Skeletal muscle cell (primary cell): Measurements from ENCODE around the gene SAMD3.
"Not testable (repeated sequence)": the region's sequence is repeated elsewhere in the genome, so short reads cannot be mapped to it uniquely, and the experiment has no call there.

ENCODE experiments used
- DNase-seq: peaks from one replicate; pipeline ENCODE4 v3.0.0-alpha.2; 2010; ENCODE audit warnings: low read depth
- H3K4me3 ChIP-seq: 2 replicates; pipeline ENCODE4 v1.5.1; 2011; ENCODE audit warnings: low read depth, mild to moderate bottlenecking, control low read depth, low read length, moderate library complexity

The SAMD3 gene

DNA sequence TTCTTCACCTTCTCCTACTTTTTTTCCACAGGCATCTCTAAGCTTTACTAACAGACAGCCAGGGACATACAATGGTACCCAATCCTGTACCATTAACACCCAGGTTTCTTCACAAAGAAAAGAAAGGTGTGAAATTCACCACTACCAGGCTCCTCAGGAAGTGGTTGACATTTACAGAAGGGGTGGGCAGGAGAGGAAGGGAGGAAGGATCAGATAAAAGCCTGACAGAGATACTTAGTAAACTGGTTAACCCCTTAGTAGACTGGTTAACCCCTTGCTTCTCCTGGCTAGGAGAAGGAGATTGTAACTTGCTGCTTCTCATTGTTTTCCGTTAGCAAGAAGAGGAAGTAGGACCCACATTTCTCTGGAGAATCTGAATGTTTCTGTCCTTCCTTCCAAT is 7.2 kb downstream of the SAMD3 start:
- no peak for DNase-seq

GRCh38 chr6:130212215-130212874 is 10.4 kb downstream of the SAMD3 start:
- DNase-seq, result no peak
- no peak overlapping the region for H3K4me3 ChIP-seq

More for the DNA sequence above, 7.2 kb downstream of the SAMD3 start:
- H3K4me3 ChIP-seq, result no peak overlapping the region

- H3K4me3 ChIP-seq, result no peak overlapping the region
- DNase-seq, result no peak
Observed at GRCh38 chr6:130211691-130212090, 11.1 kb downstream of the SAMD3 start.

- no peak overlapping the region for H3K4me3 ChIP-seq
- no peak for DNase-seq
Observed at GRCh38 chr6:130207979-130208649, 14.6 kb downstream of the SAMD3 start.

GRCh38 chr6:130206479-130206878 is 16.3 kb downstream of the SAMD3 start:
- no peak for DNase-seq
- no peak overlapping the region for H3K4me3 ChIP-seq

DNA sequence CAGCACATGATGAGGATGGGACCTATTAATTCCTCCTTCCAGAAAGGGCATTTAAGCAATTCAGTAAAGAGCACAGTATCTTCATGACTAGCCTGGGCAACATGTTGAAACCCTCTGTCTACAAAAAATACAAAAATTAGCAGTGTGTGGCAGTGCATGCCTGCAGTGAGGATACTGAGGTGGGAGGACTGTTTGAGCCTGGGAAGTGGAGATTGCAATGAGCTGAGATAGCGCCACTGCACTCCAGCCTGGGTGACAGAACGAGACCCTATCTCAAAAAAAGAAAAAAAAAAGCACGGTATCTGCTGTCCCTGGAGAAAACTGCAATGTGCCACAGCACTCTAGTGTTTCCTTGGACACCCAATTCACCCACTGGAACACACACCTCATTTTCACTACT is 18.4 kb downstream of the SAMD3 start:
- H3K4me3 ChIP-seq, result no peak overlapping the region
- no peak for DNase-seq

- no peak overlapping the region for H3K4me3 ChIP-seq
Observed at GRCh38 chr6:130203370-130203769, 19.4 kb downstream of the SAMD3 start.

GRCh38 chr6:130202782-130203181 is 20.0 kb downstream of the SAMD3 start:
- DNase-seq, result no peak
- no peak overlapping the region for H3K4me3 ChIP-seq

More at GRCh38 chr6:130203370-130203769, 19.4 kb downstream of the SAMD3 start:
- no peak for DNase-seq

GRCh38 chr6:130200020-130200419 is 22.7 kb downstream of the SAMD3 start:
- no peak overlapping the region for H3K4me3 ChIP-seq
- DNase-seq, result no peak

DNA sequence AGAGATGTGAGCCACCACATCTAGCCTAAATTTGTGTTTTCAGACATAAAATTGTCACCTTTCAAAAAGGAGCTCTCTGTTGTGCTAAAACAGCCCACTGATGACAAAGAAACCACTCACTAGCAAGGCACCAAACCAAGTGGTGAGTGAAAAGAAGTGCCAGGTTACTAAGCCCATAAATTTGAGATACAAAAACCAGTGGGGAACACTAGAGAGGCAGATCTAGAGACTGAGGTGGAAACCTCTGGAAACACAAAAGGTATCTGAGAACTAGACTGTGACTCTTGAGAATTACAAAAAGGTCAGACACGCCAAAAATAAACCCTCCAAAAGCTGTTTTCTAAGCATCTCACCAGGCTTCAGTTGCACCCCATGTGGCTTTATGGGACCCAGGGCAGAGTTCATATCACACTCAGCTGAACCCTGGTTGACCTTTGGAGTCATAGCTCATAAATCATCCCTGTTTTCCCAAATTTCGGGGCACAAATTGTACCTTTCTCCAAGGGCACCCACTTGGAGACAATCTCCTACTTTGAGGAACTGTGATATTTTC is 24.2 kb downstream of the SAMD3 start:
- DNase-seq, result no peak
- no peak overlapping the region for H3K4me3 ChIP-seq

- not testable (repeated sequence) for H3K4me3 ChIP-seq, DNase-seq
Observed at GRCh38 chr6:130197816-130198482, 24.8 kb downstream of the SAMD3 start.

GRCh38 chr6:130194434-130194833 is 28.3 kb downstream of the SAMD3 start:
- H3K4me3 ChIP-seq, DNase-seq: not testable (repeated sequence)

DNA sequence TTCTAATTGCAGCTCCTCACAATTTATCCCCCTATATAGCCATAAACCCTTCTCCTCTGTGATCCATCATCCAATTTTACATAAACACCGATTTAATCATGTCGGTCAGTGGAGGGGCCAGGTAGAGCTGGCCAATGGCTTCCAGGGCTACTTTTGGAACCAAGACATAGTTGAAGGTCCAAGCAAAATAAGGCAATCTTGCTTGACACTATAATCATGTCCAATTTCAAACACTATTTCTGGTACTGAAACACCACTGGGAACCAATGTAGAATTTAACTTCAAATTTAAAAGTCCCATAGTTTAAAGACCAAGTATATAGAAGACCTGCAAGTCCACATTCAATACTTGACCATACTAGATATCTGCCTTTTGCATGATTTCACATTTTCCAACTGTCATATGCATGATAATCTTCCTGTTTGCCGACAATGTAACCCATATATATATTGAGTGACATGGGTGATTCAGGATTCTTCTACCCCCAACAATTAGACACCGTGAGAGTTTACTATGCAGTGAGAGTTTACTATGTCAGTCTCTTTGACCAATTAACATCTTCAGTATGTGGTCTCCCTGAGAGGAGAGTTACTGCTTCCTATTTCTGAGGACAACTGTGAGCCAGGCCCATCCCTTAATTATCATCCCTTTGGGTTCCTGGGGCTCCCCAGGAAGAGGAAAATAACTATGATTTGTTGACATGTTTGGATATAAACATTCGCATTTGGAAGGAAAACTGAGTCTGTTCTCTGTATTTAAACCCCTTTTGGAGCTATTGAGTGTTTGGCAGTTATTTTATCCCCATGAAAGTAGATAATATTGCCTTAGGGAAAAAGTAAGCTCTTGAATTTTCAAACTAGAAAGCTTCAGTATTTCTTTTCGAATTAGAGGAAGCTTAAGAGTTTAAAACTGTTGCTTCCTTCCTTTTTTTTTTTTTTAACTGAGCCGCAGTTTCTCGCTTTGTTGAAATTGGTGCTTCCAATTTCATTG is 31.8 kb downstream of the SAMD3 start:
- no peak for DNase-seq

DNA sequence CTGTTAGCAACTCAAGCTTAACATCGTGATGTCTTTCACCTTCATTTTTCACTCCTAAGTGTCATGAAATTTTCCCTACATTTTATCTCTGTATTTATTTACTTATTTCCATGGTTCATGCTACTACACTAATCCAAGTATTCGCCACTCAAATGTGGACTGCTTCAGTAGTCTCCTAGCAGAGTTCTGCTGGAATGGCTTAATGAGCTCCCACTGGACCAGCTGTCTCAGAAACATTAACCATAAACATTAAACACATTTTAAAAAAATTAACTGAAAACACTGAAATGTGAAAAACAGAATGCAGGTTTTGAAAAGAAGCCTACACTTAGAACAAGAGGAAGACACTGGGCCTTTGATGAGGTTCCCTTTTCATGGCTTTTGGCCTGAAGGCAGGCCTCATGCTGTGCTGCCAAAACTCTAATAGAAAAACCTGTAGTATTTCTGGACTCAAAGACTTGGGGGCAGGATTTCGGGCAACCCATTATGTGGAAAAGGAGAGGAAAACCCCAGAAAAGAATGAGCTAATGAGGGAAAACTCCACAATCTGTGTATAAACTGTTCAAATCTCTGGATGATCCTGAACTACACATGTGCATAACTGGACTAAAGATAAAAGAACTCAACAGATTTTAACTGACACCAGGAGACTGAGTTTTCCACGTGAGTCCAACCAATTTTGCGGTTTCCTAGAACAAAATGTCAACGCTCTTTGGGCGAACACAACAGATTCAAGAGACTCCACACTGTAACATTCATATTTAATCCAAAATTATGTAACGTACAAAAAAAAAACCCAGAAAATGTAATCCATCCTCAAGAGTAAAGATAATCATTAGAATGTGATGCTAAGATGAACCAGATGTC is 33.0 kb downstream of the SAMD3 start:
- no peak for DNase-seq
- no peak overlapping the region for H3K4me3 ChIP-seq

More for the DNA sequence above, 31.8 kb downstream of the SAMD3 start:
- no peak overlapping the region for H3K4me3 ChIP-seq

DNA sequence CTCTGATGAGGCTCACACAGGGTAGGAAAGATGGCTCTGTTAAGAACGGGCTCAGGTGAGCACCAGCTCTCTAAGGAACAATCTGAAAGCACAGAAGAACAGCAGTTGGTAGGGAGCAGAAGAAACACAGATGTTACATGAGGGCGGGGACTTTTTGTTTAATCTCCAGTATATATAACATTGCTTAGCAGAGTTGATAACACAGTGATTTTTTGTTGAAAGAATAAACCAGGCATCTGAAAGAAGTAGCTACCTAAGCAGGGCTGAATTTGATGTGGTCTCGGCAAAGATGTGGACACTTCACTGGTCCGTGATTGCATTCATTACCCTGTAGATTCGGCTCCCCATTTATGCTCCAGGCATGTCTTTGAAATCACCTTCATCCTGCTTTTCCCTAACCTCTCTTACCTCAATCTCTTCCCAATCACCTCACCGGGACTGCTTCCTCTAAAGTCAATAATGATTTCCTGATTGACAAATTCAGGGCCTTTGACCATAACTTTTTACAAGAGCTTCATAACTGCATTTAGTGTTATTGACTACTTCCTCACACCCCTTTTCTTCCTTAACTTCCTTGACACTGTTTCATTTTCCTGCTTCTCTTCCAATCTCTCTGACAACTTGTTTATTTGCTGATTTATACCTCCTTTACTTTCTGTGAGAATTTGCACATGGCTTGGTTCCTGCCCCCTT is 34.4 kb downstream of the SAMD3 start:
- no peak for DNase-seq
- no peak overlapping the region for H3K4me3 ChIP-seq

- H3K4me3 ChIP-seq, result no peak overlapping the region
- DNase-seq, result no peak
Observed at GRCh38 chr6:130187335-130188206, 35.2 kb downstream of the SAMD3 start.

DNA sequence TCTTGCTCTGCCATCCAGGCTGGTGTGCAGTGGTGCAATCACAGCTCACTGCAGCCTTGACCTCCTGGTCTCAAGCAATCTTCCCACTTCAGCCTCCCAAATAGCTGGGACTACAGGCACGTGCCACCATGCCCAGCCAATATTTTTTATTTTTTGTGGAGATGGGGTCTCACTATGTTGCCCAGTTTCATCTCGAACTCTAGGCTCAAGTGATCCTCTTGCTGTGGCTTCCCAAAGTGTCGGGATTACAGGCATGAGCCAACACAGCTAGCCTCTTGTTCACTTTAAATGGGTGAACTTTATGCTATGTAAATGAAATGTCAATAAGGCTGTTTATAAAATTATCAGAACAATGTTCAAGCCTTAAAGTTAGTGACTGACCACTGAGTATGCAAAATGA is 37.1 kb downstream of the SAMD3 start:
- no peak for DNase-seq
- no peak overlapping the region for H3K4me3 ChIP-seq
